Stimulated activated CD8-positive, alpha-beta memory T cell treated with anti-CD3 and anti-CD28 coated beads, Interleukin-15, amount 100 ng/mL, for 24 hours (primary cell): Measurements from ENCODE around the gene FAM43B.

ENCODE experiments used
- DNase-seq: peaks from one replicate; pipeline ENCODE4 v3.0.0-alpha.2; 2020; ENCODE audit warnings: low read depth

The FAM43B gene

DNA sequence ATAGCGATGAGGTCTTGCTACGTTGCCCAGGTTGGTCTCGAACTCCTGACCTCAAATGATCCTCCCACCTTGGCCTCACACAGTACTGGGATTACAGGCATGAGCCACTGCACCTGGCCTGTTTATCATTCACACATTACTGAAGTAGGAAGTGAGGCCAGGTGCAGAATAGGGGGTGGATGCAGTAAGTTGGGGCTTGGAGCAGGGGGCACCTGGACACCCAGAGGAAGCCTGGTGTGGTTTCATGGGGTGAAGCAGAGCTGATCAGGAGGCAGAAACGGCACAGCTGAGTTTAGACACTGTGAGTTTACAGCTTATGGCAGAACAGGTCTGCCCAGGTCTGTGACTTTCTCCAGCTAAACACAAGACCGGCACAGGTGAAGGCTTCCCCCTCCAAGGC lies 41.4 kb downstream of the FAM43B start:
- DNase-seq, result no peak

DNA sequence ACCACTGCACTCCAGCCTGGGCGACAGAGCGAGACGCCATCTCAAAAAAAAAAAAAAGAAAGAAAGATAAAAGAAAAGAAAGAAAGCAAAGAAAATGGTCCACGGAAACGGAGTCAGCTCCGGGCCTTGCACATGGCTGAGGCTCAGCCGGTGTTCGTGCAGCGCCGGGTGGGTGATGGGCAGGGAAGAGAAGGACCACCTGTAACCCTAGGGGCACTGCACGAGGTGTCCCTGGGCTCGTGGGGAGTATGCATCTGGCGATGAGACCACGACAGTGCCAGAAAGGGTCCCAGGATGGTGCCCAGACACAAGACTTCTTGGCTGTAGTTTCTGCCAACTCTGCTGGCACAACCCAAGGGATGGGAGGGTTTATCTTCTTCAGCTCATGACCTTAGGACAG lies 42.4 kb downstream of the FAM43B start:
- DNase-seq, result no peak

DNA sequence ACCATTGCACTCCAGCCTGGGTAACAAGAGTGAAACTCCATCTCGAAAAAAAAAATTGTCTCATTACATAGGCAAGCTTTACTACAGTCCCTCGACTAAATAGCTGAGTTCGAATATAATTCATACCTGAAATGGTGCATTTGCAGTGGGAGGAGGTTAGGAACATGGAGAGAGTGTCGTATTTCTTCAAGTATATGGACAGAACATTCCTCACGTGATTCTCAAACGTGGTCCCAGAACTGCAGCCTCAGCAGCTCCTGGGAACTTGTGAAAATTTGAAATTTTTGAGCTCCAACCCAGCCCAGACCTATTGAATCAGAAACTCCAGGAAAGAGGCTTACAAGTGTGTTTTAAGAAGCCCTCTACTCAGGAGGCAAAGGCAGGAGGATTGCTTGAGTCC lies 43.7 kb downstream of the FAM43B start:
- no peak for DNase-seq

DNA sequence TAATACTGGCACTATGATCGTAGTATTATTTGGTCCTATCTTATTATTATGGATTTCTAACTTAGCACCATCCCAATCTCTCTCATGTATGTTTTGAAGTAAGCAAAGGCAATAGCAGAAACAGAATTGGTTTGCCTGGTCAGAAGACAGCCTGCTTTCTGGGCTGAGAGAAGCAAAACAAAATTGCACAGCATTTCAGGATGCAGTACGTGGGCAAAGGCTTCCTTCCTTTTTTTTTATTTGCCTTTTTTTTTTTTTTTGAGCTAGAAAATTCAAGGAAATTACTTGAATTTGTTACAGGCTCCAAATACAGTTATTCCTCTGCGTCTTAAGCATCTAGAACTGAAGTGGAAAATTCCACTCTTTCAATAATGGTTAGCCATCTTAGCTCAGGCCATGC lies 45.3 kb downstream of the FAM43B start:
- DNase-seq, result no peak

DNA sequence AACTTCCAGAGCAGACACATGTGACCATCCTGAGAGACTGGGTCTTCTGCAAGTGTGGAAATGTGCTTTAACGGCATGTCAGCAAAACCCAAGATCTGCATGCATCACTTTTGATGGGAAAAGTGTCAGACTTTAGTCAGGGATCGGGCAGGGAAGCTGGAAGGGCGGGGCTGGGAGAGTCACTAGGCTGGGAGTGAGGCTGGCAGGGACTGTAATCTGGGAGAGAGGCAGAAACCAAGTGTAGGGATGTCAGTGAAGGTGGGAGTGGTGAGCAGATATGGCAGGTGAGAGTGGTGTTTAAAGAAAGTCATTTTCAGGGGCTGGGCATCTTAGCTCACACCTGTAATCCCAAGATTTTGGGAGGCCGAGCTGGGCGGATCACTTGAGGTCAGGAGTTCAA lies 47.8 kb downstream of the FAM43B start:
- no peak for DNase-seq

DNA sequence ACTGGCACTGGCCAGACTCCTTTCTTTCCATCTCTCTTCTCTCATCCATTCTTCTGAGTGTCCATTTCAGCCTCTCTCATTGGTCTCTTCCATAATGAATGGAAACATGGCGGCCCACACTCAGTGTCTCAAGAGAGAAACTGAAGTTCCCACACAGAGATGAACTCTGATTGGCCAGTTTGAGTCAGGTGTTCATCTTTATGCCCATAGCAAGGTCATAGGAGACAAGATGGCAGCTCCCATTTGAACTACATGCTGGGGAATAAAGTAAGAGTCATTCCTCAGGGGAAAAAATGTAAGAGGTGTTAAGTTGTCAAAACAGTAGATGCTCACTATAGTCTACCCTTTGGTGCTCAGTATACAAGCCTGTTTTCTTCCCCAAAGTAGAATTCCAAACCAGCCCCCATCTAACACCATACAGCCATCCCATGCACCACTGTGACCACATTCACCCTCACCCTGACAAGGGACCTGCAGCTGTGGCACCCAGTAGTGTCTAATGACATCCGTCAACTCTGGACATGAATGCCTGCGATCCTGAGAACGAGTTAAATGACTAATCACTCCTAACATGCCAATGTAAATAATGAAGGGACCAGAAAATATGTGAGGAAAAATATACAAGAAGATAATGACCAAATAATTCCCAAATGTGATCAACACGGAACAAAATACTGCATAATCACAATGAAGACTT lies 48.9 kb downstream of the FAM43B start:
- no peak for DNase-seq

DNA sequence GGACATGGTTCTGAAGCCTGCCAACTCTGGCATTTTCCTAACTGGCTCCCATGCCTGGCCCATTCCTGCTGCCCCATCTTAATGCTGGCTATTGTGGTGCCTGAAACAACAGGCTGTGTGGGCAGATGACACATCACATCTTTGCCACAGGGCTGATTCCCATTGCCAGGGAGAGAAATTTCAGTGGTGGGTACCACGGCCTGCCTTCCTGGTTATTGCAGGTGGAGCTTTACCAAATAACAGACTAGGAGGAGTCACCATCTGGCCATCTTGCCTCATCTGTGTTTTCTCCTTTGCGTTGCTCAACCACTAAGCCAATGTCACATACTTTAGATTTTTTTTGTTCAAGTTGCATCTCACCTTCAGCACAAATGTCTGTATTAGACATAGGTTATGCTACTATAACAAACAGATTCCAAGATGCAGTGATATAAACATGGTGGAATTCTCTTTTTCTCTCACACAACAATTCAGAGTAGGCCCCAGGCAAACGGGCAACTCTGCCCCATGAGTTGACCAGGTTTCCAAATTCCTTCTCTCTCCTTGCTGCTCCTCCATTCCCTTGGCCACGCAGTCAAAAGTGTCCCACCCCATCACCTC lies 50.6 kb downstream of the FAM43B start:
- no peak for DNase-seq

DNA sequence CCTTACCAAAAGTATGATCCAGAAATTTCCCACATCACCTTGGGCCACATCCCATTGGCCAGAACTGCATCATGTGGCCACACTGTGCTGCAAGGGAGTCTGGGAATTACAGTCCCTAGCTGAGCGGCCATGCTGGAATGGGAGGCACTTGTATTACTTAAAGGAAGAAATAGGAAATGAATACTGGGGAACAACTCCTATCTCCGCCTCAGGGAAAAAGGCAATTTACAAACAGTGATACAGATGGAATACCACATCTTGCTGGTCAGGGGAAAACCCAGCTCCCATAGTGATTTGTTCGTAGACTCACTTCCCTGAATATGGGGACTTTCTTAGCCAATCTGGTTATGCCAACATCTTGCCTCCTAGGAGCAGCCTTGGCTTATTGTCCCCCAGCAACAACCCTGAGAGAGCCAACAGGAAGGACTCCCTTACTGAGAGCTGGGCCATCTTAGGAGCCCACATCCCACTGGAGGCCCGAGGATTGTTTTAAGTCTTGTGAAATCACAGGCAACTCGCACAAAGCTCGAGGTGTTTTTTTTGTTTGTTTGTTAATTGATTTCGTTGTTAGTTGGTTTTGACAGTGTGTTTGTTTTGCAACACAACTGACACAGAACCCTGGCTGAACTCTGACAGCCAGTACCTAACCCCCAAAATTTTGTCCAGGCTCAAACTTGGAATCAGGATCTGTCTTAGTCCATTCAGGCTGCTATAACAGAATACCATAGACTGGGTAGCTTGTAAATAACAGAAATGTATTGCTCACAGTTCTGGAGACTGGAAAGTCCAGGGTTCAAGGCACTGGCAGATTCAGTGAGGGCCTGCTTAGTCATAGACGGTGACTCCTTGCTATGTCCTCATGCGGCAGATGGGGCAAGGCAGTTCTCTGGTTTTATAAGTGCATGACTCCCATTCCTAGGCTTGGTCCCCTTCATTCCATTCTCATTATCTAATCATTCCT lies 51.4 kb downstream of the FAM43B start:
- no peak for DNase-seq
